HEK293 (cell line): ENCODE measurements around the gene GSG1.
A peak's percentile ranks its signal among the peaks of the same experiment; 100 is the strongest.

Experiments used
- IKZF3 ChIP-seq: fragments of 450-650 bp; IDR thresholded peaks from 2 replicates; pipeline ENCODE4 v1.5.0; 2018; ENCODE audit warnings: missing biosample characterization, mild to moderate bottlenecking, missing genetic modification characterization, moderate library complexity
- MYNN ChIP-seq: fragments of 450-650 bp; formaldehyde crosslinking; IDR thresholded peaks from 2 replicates; pipeline ENCODE4 v1.5.1; 2016; ENCODE audit warnings: missing biosample characterization, missing genetic modification characterization, borderline replicate concordance
- OVOL3 ChIP-seq: fragments of 450-650 bp; formaldehyde crosslinking; IDR thresholded peaks from 2 replicates; pipeline ENCODE4 v1.5.1; 2016; ENCODE audit warnings: missing biosample characterization, missing genetic modification characterization
- PRDM1 ChIP-seq: fragments of 450-650 bp; formaldehyde crosslinking; IDR thresholded peaks from 2 replicates; pipeline ENCODE4; 2016; ENCODE audit warnings: missing biosample characterization, missing genetic modification characterization
- SCRT1 ChIP-seq: fragments of 450-650 bp; formaldehyde crosslinking; IDR thresholded peaks from 2 replicates; pipeline ENCODE4 v1.5.1; 2016; ENCODE audit warnings: missing biosample characterization, missing genetic modification characterization, borderline replicate concordance
- SCRT2 ChIP-seq: fragments of 450-650 bp; formaldehyde crosslinking; IDR thresholded peaks from 2 replicates; pipeline ENCODE4 v1.5.1; 2016; ENCODE audit warnings: missing biosample characterization, missing genetic modification characterization
- TSHZ1 ChIP-seq: fragments of 450-650 bp; formaldehyde crosslinking; IDR thresholded peaks from 2 replicates; pipeline ENCODE4 v1.5.1; 2016; ENCODE audit warnings: missing biosample characterization, missing genetic modification characterization, borderline replicate concordance
- ZNF10 ChIP-seq: fragments of 450-650 bp; formaldehyde crosslinking; IDR thresholded peaks from 2 replicates; pipeline ENCODE4 v1.5.1; 2017; ENCODE audit warnings: missing biosample characterization, missing genetic modification characterization
- ZNF133 ChIP-seq: fragments of 450-650 bp; formaldehyde crosslinking; IDR thresholded peaks from 2 replicates; pipeline ENCODE4 v1.5.1; 2016; ENCODE audit warnings: missing biosample characterization, missing genetic modification characterization
- ZNF169 ChIP-seq: fragments of 450-650 bp; formaldehyde crosslinking; IDR thresholded peaks from 2 replicates; pipeline ENCODE4 v1.5.1; 2016; ENCODE audit warnings: missing biosample characterization, missing genetic modification characterization
- ZNF174 ChIP-seq: fragments of 450-650 bp; formaldehyde crosslinking; IDR thresholded peaks from 2 replicates; pipeline ENCODE4 v1.5.0; 2017; ENCODE audit warnings: missing biosample characterization, mild to moderate bottlenecking, missing genetic modification characterization
- ZNF202 ChIP-seq: fragments of 450-650 bp; formaldehyde crosslinking; IDR thresholded peaks from 2 replicates; pipeline ENCODE4 v1.5.1; 2016; ENCODE audit warnings: missing biosample characterization, missing genetic modification characterization, borderline replicate concordance
- ZNF292 ChIP-seq: fragments of 450-650 bp; formaldehyde crosslinking; IDR thresholded peaks from 2 replicates; pipeline ENCODE4 v1.5.1; 2016; ENCODE audit warnings: low read depth, missing biosample characterization, missing genetic modification characterization, borderline replicate concordance
- ZNF302 ChIP-seq: fragments of 450-650 bp; formaldehyde crosslinking; IDR thresholded peaks from 2 replicates; pipeline ENCODE4 v1.5.1; 2016; ENCODE audit warnings: missing biosample characterization, missing genetic modification characterization, low read depth
- ZNF311 ChIP-seq: fragments of 450-650 bp; formaldehyde crosslinking; IDR thresholded peaks from 2 replicates; pipeline ENCODE4 v1.5.1; 2017; ENCODE audit warnings: missing biosample characterization, missing genetic modification characterization, borderline replicate concordance
- ZNF501 ChIP-seq: fragments of 450-650 bp; formaldehyde crosslinking; IDR thresholded peaks from 2 replicates; pipeline ENCODE4 v1.5.1; 2016; ENCODE audit warnings: missing biosample characterization, missing genetic modification characterization
- ZNF514 ChIP-seq: fragments of 450-650 bp; formaldehyde crosslinking; IDR thresholded peaks from 2 replicates; pipeline ENCODE4 v1.5.1; 2016; ENCODE audit warnings: missing biosample characterization, missing genetic modification characterization
- ZNF548 ChIP-seq: fragments of 450-650 bp; formaldehyde crosslinking; IDR thresholded peaks from 2 replicates; pipeline ENCODE4 v1.5.1; 2016; ENCODE audit warnings: missing biosample characterization, missing genetic modification characterization
- ZNF549 ChIP-seq: fragments of 450-650 bp; IDR thresholded peaks from 2 replicates; pipeline ENCODE4 v1.5.1; 2018; ENCODE audit warnings: missing biosample characterization, missing genetic modification characterization, mild to moderate bottlenecking, inconsistent platforms, moderate library complexity
- ZNF560 ChIP-seq: fragments of 450-650 bp; formaldehyde crosslinking; IDR thresholded peaks from 2 replicates; pipeline ENCODE4 v1.5.1; 2017; ENCODE audit warnings: missing biosample characterization, missing genetic modification characterization, borderline replicate concordance
- ZNF585B ChIP-seq: fragments of 450-650 bp; formaldehyde crosslinking; IDR thresholded peaks from 2 replicates; pipeline ENCODE4 v1.5.1; 2016; ENCODE audit warnings: missing biosample characterization, missing genetic modification characterization
- ZNF623 ChIP-seq: fragments of 450-650 bp; formaldehyde crosslinking; IDR thresholded peaks from 2 replicates; pipeline ENCODE4 v1.5.1; 2016; ENCODE audit warnings: missing biosample characterization, missing genetic modification characterization
- ZNF677 ChIP-seq: fragments of 450-650 bp; IDR thresholded peaks from 2 replicates; pipeline ENCODE4 v1.5.0; 2018; ENCODE audit warnings: missing biosample characterization, mild to moderate bottlenecking, missing genetic modification characterization, moderate library complexity
- ZNF792 ChIP-seq: fragments of 450-650 bp; formaldehyde crosslinking; IDR thresholded peaks from 2 replicates; pipeline ENCODE4 v1.5.1; 2016; ENCODE audit warnings: missing biosample characterization, missing genetic modification characterization
- TF ChIP-seq, protein P1 (sequence below): fragments of 450-650 bp; formaldehyde crosslinking; IDR thresholded peaks from 2 replicates; pipeline ENCODE4 v1.5.1; 2017; ENCODE audit warnings: missing biosample characterization, missing genetic modification characterization
- TF ChIP-seq, protein P2 (sequence below): fragments of 450-650 bp; formaldehyde crosslinking; IDR thresholded peaks from 2 replicates; pipeline ENCODE4 v1.5.1; 2016; ENCODE audit warnings: missing biosample characterization, missing genetic modification characterization
- TF ChIP-seq, protein P3 (sequence below): fragments of 450-650 bp; formaldehyde crosslinking; IDR thresholded peaks from 2 replicates; pipeline ENCODE4 v1.5.1; 2016; ENCODE audit warnings: missing biosample characterization, missing genetic modification characterization
- TF ChIP-seq, protein P4 (sequence below): fragments of 450-650 bp; formaldehyde crosslinking; IDR thresholded peaks from 2 replicates; pipeline ENCODE4 v1.5.1; 2016; ENCODE audit warnings: missing biosample characterization, missing genetic modification characterization, borderline replicate concordance

The GSG1 gene

GRCh38 chr12:13101821-13102375 lies 1.6 kb downstream of the GSG1 start (continued):
- peak; percentile 8; the same call in 1 of the 2 replicates for TF ChIP-seq TSHZ1
- TF ChIP-seq, protein P1, sequence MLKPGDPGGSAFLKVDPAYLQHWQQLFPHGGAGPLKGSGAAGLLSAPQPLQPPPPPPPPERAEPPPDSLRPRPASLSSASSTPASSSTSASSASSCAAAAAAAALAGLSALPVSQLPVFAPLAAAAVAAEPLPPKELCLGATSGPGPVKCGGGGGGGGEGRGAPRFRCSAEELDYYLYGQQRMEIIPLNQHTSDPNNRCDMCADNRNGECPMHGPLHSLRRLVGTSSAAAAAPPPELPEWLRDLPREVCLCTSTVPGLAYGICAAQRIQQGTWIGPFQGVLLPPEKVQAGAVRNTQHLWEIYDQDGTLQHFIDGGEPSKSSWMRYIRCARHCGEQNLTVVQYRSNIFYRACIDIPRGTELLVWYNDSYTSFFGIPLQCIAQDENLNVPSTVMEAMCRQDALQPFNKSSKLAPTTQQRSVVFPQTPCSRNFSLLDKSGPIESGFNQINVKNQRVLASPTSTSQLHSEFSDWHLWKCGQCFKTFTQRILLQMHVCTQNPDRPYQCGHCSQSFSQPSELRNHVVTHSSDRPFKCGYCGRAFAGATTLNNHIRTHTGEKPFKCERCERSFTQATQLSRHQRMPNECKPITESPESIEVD (tag by site-specific recombination): peak; percentile 75
- peak; percentile 17 for TF ChIP-seq SCRT2 (tag by site-specific recombination)
- peak; percentile 31; the same call in 1 of the 2 replicates for TF ChIP-seq IKZF3 (tag by site-specific recombination)
- TF ChIP-seq, protein P2, sequence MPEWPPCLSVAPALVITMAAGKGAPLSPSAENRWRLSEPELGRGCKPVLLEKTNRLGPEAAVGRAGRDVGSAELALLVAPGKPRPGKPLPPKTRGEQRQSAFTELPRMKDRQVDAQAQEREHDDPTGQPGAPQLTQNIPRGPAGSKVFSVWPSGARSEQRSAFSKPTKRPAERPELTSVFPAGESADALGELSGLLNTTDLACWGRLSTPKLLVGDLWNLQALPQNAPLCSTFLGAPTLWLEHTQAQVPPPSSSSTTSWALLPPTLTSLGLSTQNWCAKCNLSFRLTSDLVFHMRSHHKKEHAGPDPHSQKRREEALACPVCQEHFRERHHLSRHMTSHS (tag by site-specific recombination): no peak
- TF ChIP-seq ZNF202: no peak
- no peak for TF ChIP-seq MYNN
- peak; percentile 39; the same call in 1 of the 2 replicates for TF ChIP-seq PRDM1
- TF ChIP-seq ZNF292 (tag by site-specific recombination): no peak
- no peak for TF ChIP-seq OVOL3 (tag by site-specific recombination)
- TF ChIP-seq ZNF311: no peak
- 0 out of 2 replicates have a peak, but pooled peaks have one; percentile 53 for TF ChIP-seq SCRT1
- peak; percentile 37; the same call in 1 of the 2 replicates for TF ChIP-seq ZNF549
- no peak for TF ChIP-seq ZNF133 (tag by site-specific recombination)
- no peak for TF ChIP-seq ZNF560 (tag by site-specific recombination)
- TF ChIP-seq, protein P3, sequence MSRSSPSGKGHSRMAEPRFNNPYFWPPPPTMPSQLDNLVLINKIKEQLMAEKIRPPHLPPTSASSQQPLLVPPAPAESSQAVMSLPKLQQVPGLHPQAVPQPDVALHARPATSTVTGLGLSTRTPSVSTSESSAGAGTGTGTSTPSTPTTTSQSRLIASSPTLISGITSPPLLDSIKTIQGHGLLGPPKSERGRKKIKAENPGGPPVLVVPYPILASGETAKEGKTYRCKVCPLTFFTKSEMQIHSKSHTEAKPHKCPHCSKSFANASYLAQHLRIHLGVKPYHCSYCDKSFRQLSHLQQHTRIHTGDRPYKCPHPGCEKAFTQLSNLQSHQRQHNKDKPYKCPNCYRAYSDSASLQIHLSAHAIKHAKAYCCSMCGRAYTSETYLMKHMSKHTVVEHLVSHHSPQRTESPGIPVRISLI: no peak
- no peak for TF ChIP-seq ZNF623 (tag by site-specific recombination)
- TF ChIP-seq ZNF792 (tag by site-specific recombination): no peak
- TF ChIP-seq, protein P4, sequence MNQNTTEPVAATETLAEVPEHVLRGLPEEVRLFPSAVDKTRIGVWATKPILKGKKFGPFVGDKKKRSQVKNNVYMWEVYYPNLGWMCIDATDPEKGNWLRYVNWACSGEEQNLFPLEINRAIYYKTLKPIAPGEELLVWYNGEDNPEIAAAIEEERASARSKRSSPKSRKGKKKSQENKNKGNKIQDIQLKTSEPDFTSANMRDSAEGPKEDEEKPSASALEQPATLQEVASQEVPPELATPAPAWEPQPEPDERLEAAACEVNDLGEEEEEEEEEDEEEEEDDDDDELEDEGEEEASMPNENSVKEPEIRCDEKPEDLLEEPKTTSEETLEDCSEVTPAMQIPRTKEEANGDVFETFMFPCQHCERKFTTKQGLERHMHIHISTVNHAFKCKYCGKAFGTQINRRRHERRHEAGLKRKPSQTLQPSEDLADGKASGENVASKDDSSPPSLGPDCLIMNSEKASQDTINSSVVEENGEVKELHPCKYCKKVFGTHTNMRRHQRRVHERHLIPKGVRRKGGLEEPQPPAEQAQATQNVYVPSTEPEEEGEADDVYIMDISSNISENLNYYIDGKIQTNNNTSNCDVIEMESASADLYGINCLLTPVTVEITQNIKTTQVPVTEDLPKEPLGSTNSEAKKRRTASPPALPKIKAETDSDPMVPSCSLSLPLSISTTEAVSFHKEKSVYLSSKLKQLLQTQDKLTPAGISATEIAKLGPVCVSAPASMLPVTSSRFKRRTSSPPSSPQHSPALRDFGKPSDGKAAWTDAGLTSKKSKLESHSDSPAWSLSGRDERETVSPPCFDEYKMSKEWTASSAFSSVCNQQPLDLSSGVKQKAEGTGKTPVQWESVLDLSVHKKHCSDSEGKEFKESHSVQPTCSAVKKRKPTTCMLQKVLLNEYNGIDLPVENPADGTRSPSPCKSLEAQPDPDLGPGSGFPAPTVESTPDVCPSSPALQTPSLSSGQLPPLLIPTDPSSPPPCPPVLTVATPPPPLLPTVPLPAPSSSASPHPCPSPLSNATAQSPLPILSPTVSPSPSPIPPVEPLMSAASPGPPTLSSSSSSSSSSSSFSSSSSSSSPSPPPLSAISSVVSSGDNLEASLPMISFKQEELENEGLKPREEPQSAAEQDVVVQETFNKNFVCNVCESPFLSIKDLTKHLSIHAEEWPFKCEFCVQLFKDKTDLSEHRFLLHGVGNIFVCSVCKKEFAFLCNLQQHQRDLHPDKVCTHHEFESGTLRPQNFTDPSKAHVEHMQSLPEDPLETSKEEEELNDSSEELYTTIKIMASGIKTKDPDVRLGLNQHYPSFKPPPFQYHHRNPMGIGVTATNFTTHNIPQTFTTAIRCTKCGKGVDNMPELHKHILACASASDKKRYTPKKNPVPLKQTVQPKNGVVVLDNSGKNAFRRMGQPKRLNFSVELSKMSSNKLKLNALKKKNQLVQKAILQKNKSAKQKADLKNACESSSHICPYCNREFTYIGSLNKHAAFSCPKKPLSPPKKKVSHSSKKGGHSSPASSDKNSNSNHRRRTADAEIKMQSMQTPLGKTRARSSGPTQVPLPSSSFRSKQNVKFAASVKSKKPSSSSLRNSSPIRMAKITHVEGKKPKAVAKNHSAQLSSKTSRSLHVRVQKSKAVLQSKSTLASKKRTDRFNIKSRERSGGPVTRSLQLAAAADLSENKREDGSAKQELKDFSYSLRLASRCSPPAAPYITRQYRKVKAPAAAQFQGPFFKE (tag by site-specific recombination): 0 out of 2 replicates have a peak, but pooled peaks have one; percentile 5
- no peak for TF ChIP-seq ZNF514 (tag by site-specific recombination)
- TF ChIP-seq ZNF548 (tag by site-specific recombination): no peak
- no peak for TF ChIP-seq ZNF501 (tag by site-specific recombination)
- 0 out of 2 replicates have a peak, but pooled peaks have one; percentile 15 for TF ChIP-seq ZNF10 (tag by site-specific recombination)
- TF ChIP-seq ZNF677: no peak
- TF ChIP-seq ZNF585B (tag by site-specific recombination): no peak
- no peak for TF ChIP-seq ZNF174 (tag by site-specific recombination)
- TF ChIP-seq ZNF302: no peak
- TF ChIP-seq ZNF169 (tag by site-specific recombination): no peak
